Muscle of leg (tissue), 11 donors: ENCODE results near the gene GTF2A2. TPM values are rescaled to one million over a fixed set of nuclear protein-coding genes. Genes with fewer than 3 reads are reported as not detected.

ENCODE experiments used
- DNase-seq: peaks from one replicate; pipeline ENCODE4 v3.0.0; 2013
- H3K27ac ChIP-seq: one replicate; pipeline ENCODE4 v1.5.1; 2013; ENCODE audit warnings: mild to moderate bottlenecking, low read length, control low read depth
- H3K27me3 ChIP-seq: one replicate; pipeline ENCODE4 v1.6.1; 2013; ENCODE audit warnings: low read length; ENCODE audit not compliant: control insufficient read depth, insufficient read depth
- H3K36me3 ChIP-seq: one replicate; pipeline ENCODE4 v1.6.1; 2013; ENCODE audit warnings: low read length; ENCODE audit not compliant: control insufficient read depth, insufficient read depth
- H3K4me1 ChIP-seq: one replicate; pipeline ENCODE4 v1.6.1; 2013; ENCODE audit warnings: low read length; ENCODE audit not compliant: control insufficient read depth, insufficient read depth
- H3K4me3 ChIP-seq: one replicate; pipeline ENCODE4 v1.5.1; 2013; ENCODE audit warnings: low read length, control low read depth
- H3K9me3 ChIP-seq: replicated peaks from 2 replicates; pipeline ENCODE4 v1.6.1; 2013; ENCODE audit warnings: low read depth, low read length; ENCODE audit not compliant: control insufficient read depth
- WGBS: methylation state at CpG from one replicate; pipeline ENCODE4 v1.1.5; 2013; ENCODE audit warnings: missing lambda C conversion rate; ENCODE audit not compliant: insufficient coverage; 5-methylcytosine and 5-hydroxymethylcytosine counted together
- polyA plus RNA-seq, 8 donors: library from polyadenylated mRNA; unstranded; fragments of 120-200 nt; gene quantifications; one replicate each; pipeline versions ENCODE4 v1.2.1 to v1.2.3, GENCODE V29; 2013; ENCODE audit warnings: inconsistent platforms in 1 of 8, low replicate concordance in 1 of 8; ENCODE audit not compliant: insufficient read length in 8 of 8, insufficient read depth in 1 of 8
- total RNA-seq: library from RNA; stranded (reverse); fragments of 120-200 nt; gene quantifications from one replicate; pipeline ENCODE4 v1.2.4, GENCODE V29; 2013

The GTF2A2 gene
- total and polyA plus RNA-seq, 9 donors: 79.1 to 123 (median 114) TPM

GRCh38 chr15:59691194-59691805 is 34.0 kb upstream of the GTF2A2 start:
- no peaks in the 10 kb centered on the region for H3K27me3 ChIP-seq
- no CpG with 5 or more reads among the region's 1 CpG for WGBS
- DNase-seq: peak; percentile 77

GRCh38 chr15:59689626-59690236 is 32.4 kb upstream of the GTF2A2 start:
- H3K36me3 ChIP-seq: peaks cover 3% of the 10 kb centered on the region
- peak overlapping the region; percentile 98 for H3K4me3 ChIP-seq
- peak; percentile 73 for DNase-seq
- 6% methylated on average over 6 of the region's 25 CpGs for WGBS
- H3K9me3 ChIP-seq: no peaks in the 10 kb centered on the region
- peak overlapping the region; percentile 88 for H3K27ac ChIP-seq
- H3K4me1 ChIP-seq: peaks cover 9% of the 10 kb centered on the region
- H3K27me3 ChIP-seq: no peaks in the 10 kb centered on the region

More at GRCh38 chr15:59691194-59691805, 34.0 kb upstream of the GTF2A2 start:
- H3K4me1 ChIP-seq: peaks cover 7% of the 10 kb centered on the region
- H3K27ac ChIP-seq: no peak overlapping the region
- H3K36me3 ChIP-seq: no peaks in the 10 kb centered on the region
- no peak overlapping the region for H3K4me3 ChIP-seq
- H3K9me3 ChIP-seq: no peaks in the 10 kb centered on the region

GRCh38 chr15:59688782-59689625 is 31.7 kb upstream of the GTF2A2 start, which contains the start of gene BNIP2:
BNIP2 (minus strand) TSS chr15:59689320; CDS start chr15:59682457, 6,863 bp downstream.
- WGBS: under 1% methylated on average over 60 of the region's 78 CpGs
- Histone ChIP-seq H3K27me3 (no peaks in the 10 kb centered on the region), H3K4me1 (peaks cover 9% of the 10 kb centered on the region)

GRCh38 chr15:59688423-59688781 is 31.1 kb upstream of the GTF2A2 start:
- WGBS: 0% methylated on average over 8 of the region's 15 CpGs
- Histone ChIP-seq H3K27ac (peak overlapping the region; percentile 99), H3K4me3 (peak overlapping the region; percentile 98), H3K4me1 (peaks cover 9% of the 10 kb centered on the region), H3K27me3 (no peaks in the 10 kb centered on the region), H3K36me3 (peaks cover 3% of the 10 kb centered on the region), H3K9me3 (no peaks in the 10 kb centered on the region)
- peak; percentile 75 for DNase-seq

More at GRCh38 chr15:59688782-59689625, 31.7 kb upstream of the GTF2A2 start, which contains the start of gene BNIP2:
- no peaks in the 10 kb centered on the region for H3K9me3 ChIP-seq
- H3K27ac ChIP-seq: peak within 1 kb of the TSS; percentile 99
- H3K36me3 ChIP-seq: peaks cover 3% of the 10 kb centered on the region
- peak within 1 kb of the TSS; percentile 98 for H3K4me3 ChIP-seq
- peak; percentile 99 for DNase-seq

GRCh38 chr15:59687836-59688235 is 30.5 kb upstream of the GTF2A2 start:
- DNase-seq: peak; percentile 41
- Histone ChIP-seq H3K27me3 (no peaks in the 10 kb centered on the region), H3K4me1 (peaks cover 9% of the 10 kb centered on the region), H3K9me3 (no peaks in the 10 kb centered on the region), H3K4me3 (peak overlapping the region; percentile 98), H3K27ac (peak overlapping the region; percentile 99), H3K36me3 (peaks cover 3% of the 10 kb centered on the region)
- 42% methylated on average over 3 of the region's 5 CpGs for WGBS

GRCh38 chr15:59686389-59686788 is 29.1 kb upstream of the GTF2A2 start:
- H3K4me3 ChIP-seq: no peak overlapping the region
- DNase-seq: peak; percentile 21
- H3K4me1 ChIP-seq: peaks cover 9% of the 10 kb centered on the region
- WGBS: no CpG with 5 or more reads among the region's 7 CpGs
- no peak overlapping the region for H3K27ac ChIP-seq
- H3K9me3 ChIP-seq: no peaks in the 10 kb centered on the region
- H3K27me3 ChIP-seq: no peaks in the 10 kb centered on the region
- peaks cover 7% of the 10 kb centered on the region for H3K36me3 ChIP-seq

- no peak overlapping the region for H3K4me3 ChIP-seq
- peak overlapping the region; percentile 38 for H3K27ac ChIP-seq
- peaks cover 9% of the 10 kb centered on the region for H3K4me1 ChIP-seq
- no peaks in the 10 kb centered on the region for H3K27me3 ChIP-seq
- peak; percentile 14 for DNase-seq
- WGBS: no CpG with 5 or more reads among the region's 1 CpG
- no peaks in the 10 kb centered on the region for H3K9me3 ChIP-seq
- H3K36me3 ChIP-seq: peaks cover 12% of the 10 kb centered on the region
These were observed 28.5 kb upstream of the GTF2A2 start for GRCh38 chr15:59685737-59686297.

- Histone ChIP-seq H3K27ac (no peak overlapping the region), H3K27me3 (no peaks in the 10 kb centered on the region), H3K4me1 (no peaks in the 10 kb centered on the region), H3K9me3 (no peaks in the 10 kb centered on the region), H3K4me3 (no peak overlapping the region), H3K36me3 (peaks cover 27% of the 10 kb centered on the region)
- WGBS: 90% methylated on average over 3 of the region's 5 CpGs
- DNase-seq: no peak
These were observed 23.6 kb upstream of the GTF2A2 start for GRCh38 chr15:59680870-59681269.

- no peaks in the 10 kb centered on the region for H3K4me1 ChIP-seq
- no peak for DNase-seq
- WGBS: 98% methylated on average over 6 of the region's 6 CpGs
- no peaks in the 10 kb centered on the region for H3K27me3 ChIP-seq
- no peak overlapping the region for H3K27ac ChIP-seq
- H3K4me3 ChIP-seq: no peak overlapping the region
- H3K9me3 ChIP-seq: no peaks in the 10 kb centered on the region
- peaks cover 27% of the 10 kb centered on the region for H3K36me3 ChIP-seq
These were observed 23.0 kb upstream of the GTF2A2 start for GRCh38 chr15:59680346-59680745.

GRCh38 chr15:59678620-59679019 is 21.3 kb upstream of the GTF2A2 start:
- Histone ChIP-seq H3K27ac (no peak overlapping the region), H3K36me3 (peaks cover 32% of the 10 kb centered on the region), H3K9me3 (no peaks in the 10 kb centered on the region), H3K4me3 (no peak overlapping the region), H3K27me3 (no peaks in the 10 kb centered on the region), H3K4me1 (no peaks in the 10 kb centered on the region)
- peak; percentile 16 for DNase-seq
- no CpG with 5 or more reads among the region's 1 CpG for WGBS
